ENCODE measurements around the gene BABAM2. TPM values are rescaled to one million over a fixed set of nuclear protein-coding genes. Genes with fewer than 3 reads are reported as not detected.

BABAM2 gene
- total RNA-seq, 1 donor from 2014 or later, result 41.0 TPM

GRCh38 chr2:27942612-27943547 lies 52.4 kb downstream of the BABAM2 start:
- no peak for DNase-seq (ENCODE audit: extremely low spot score in 2 of 2)
- intact Hi-C loops (cut with DNase I), result no loop called here
- H3K36me3 ChIP-seq, result no peaks in the 10 kb centered on the region
- no peaks in the 10 kb centered on the region for H3K27me3 ChIP-seq
- no peaks in the 10 kb centered on the region for H3K9me3 ChIP-seq
- no peak overlapping the region for H3K4me3 ChIP-seq
- H3K4me1 ChIP-seq, result peaks cover 7% of the 10 kb centered on the region
- no peak overlapping the region for H3K27ac ChIP-seq
- TF ChIP-seq POLR2AphosphoS5 (IDR thresholded peaks at IDR 0.05; ENCODE audit: insufficient read depth in 1 of 2, low read depth in 1 of 2) (no peak), POLR2A (IDR thresholded peaks at IDR 0.05) (no peak), CTCF (IDR thresholded peaks at IDR 0.05) (no peak)

DNA sequence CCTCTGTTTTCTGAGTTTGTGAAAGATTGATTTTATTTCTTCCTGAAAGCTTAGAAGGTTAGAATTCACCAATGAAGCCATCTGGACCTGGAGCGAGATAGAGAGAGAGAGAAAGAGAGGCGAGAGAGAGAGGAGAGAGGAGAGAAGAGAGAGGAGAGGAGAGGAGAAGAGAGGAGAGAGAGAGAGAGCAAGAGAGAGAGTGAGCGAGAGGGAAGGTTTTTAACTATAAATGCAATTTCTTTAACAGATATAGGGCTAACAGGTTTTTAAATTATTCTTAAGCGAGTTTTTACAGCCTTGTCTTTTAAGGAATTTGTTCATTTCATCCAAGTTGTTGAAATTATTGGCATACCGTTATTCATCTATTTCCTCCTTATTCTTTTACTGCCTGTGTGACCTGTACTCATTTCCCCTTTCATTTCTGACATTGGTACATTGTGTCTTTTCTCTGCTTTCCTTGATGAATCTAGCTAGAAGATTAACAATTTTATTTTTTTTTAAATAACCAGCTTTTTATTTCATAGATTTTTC lies 56.1 kb downstream of the BABAM2 start:
- intact Hi-C loops (cut with DNase I), result no loop called here
- DNase-seq (ENCODE audit: extremely low spot score in 2 of 2), result no peak

GRCh38 chr2:27952070-27952469 lies 61.5 kb downstream of the BABAM2 start:
- no peak for DNase-seq (ENCODE audit: extremely low spot score in 2 of 2)
- Histone ChIP-seq H3K4me1 (peaks cover 37% of the 10 kb centered on the region), H3K27me3 (no peaks in the 10 kb centered on the region), H3K9me3 (no peaks in the 10 kb centered on the region), H3K27ac (no peak overlapping the region), H3K4me3 (no peak overlapping the region), H3K36me3 (no peaks in the 10 kb centered on the region)
- intact Hi-C loops (cut with DNase I), result loop anchor here (10.0 kb wide), 1 partner anchor 247 kb away; no protein-coding TSS in a partner anchor
- TF ChIP-seq CTCF (IDR thresholded peaks at IDR 0.05) (no peak), POLR2A (IDR thresholded peaks at IDR 0.05) (no peak)

More for the DNA sequence above, 56.1 kb downstream of the BABAM2 start:
- TF ChIP-seq POLR2AphosphoS5 (IDR thresholded peaks at IDR 0.05; ENCODE audit: insufficient read depth in 1 of 2, low read depth in 1 of 2) (no peak), CTCF (IDR thresholded peaks at IDR 0.05) (no peak), POLR2A (IDR thresholded peaks at IDR 0.05) (no peak)
- Histone ChIP-seq H3K9me3 (no peaks in the 10 kb centered on the region), H3K36me3 (no peaks in the 10 kb centered on the region), H3K27me3 (no peaks in the 10 kb centered on the region), H3K4me1 (peaks cover 7% of the 10 kb centered on the region), H3K27ac (no peak overlapping the region), H3K4me3 (no peak overlapping the region)

DNA sequence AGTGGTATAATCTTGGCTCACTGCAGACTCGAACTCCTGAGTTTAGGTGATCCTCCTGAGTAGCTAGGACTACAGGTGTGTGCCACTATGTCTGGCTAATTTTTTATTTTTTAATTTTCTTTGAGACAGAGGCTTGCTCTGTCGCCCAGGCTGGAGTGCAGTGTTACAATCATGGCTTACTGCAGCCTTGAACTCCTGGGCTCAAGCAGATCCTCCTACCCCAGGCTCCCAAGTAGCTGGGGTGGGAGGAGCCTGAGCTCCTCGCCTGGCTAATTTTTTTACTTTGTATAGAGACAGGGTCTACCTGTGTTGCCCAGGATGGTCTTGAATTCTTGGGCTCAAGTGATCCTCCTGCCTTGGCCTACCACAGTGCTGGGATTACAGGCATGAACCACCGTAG lies 62.5 kb downstream of the BABAM2 start:
- H3K36me3 ChIP-seq, result no peaks in the 10 kb centered on the region

More for the DNA sequence above, 62.5 kb downstream of the BABAM2 start:
- Histone ChIP-seq H3K4me3 (no peak overlapping the region), H3K4me1 (peaks cover 37% of the 10 kb centered on the region), H3K27ac (no peak overlapping the region), H3K9me3 (no peaks in the 10 kb centered on the region), H3K27me3 (no peaks in the 10 kb centered on the region)
- intact Hi-C loops (cut with DNase I), result loop anchor here (10.0 kb wide), 1 partner anchor 248 kb away; no protein-coding TSS in a partner anchor
- DNase-seq (ENCODE audit: extremely low spot score in 2 of 2), result no peak
- TF ChIP-seq CTCF (IDR thresholded peaks at IDR 0.05) (no peak), POLR2AphosphoS5 (IDR thresholded peaks at IDR 0.05; ENCODE audit: insufficient read depth in 1 of 2, low read depth in 1 of 2) (no peak), POLR2A (IDR thresholded peaks at IDR 0.05) (no peak)

Measured in vagina (tissue), 2 donors.